22Rv1 (cell line): ENCODE results near the gene RABGGTA.

Source experiments
- H3K27ac ChIP-seq: fragments of 450-650 bp; 2 replicates; pipeline ENCODE4 v1.5.1; 2017
- CTCF ChIP-seq: fragments of 450-650 bp; IDR thresholded peaks from 2 replicates; pipeline ENCODE4 v1.5.1; 2017; ENCODE audit warnings: mild to moderate bottlenecking
- ZFX ChIP-seq: fragments of 450-650 bp; IDR thresholded peaks from 2 replicates; pipeline ENCODE4 v1.6.1; 2017; ENCODE audit warnings: antibody characterized with exemption, borderline replicate concordance

RABGGTA gene

GRCh38 chr14:24281636-24282035 is 10.2 kb upstream of the RABGGTA start:
- TF ChIP-seq CTCF (no peak), ZFX (no peak)
- no peak overlapping the region for H3K27ac ChIP-seq

- no peak overlapping the region for H3K27ac ChIP-seq
- TF ChIP-seq CTCF (no peak), ZFX (no peak)
Measured at GRCh38 chr14:24280797-24281460, 9.5 kb upstream of the RABGGTA start.

GRCh38 chr14:24279301-24280186 is 8.1 kb upstream of the RABGGTA start:
- H3K27ac ChIP-seq = no peak overlapping the region
- TF ChIP-seq ZFX (no peak), CTCF (peak; percentile 56)

- no peak for TF ChIP-seq ZFX
- TF ChIP-seq CTCF = no peak
Measured at GRCh38 chr14:24278424-24278823, 7.0 kb upstream of the RABGGTA start.

GRCh38 chr14:24277606-24278321 is 6.4 kb upstream of the RABGGTA start:
- no peak overlapping the region for H3K27ac ChIP-seq
- no peak for TF ChIP-seq ZFX
- TF ChIP-seq CTCF = no peak

More at GRCh38 chr14:24278424-24278823, 7.0 kb upstream of the RABGGTA start:
- H3K27ac ChIP-seq = no peak overlapping the region

GRCh38 chr14:24277071-24277470 is 5.7 kb upstream of the RABGGTA start:
- no peak for TF ChIP-seq ZFX
- no peak for TF ChIP-seq CTCF
- no peak overlapping the region for H3K27ac ChIP-seq

- H3K27ac ChIP-seq = peak overlapping the region; percentile 10; the same call in 1 of the 2 replicates
- no peak for TF ChIP-seq ZFX
- no peak for TF ChIP-seq CTCF
Measured at GRCh38 chr14:24274101-24274543, 2.7 kb upstream of the RABGGTA start.
